H1 (cell line): ENCODE results near the gene KIF15. TPM values are rescaled to one million over a fixed set of nuclear protein-coding genes. Genes with fewer than 3 reads are reported as not detected.

Source experiments
- CTCF ChIA-PET: fragments of 300-600 bp; sonication (Branson Sonifier 250); formaldehyde crosslinking; loops from one replicate; lab custom pipeline; 2021; ENCODE audit not compliant: partially characterized antibody; lab: Charles Lee
- POLR2A ChIA-PET: fragments of 300-600 bp; sonication (Branson Sonifier 250); formaldehyde crosslinking; loops from one replicate; lab custom pipeline; 2021; ENCODE audit warnings: inconsistent platforms; ENCODE audit not compliant: partially characterized antibody; lab: Charles Lee
- DNase-seq, 2 experiments: peaks; one replicate each; pipeline versions ENCODE4 v3.0.0 to v3.0.0-alpha.2; 2010 to 2022; ENCODE audit warnings: low spot score in 2 of 2, low read depth in 1 of 2, mixed read lengths in 1 of 2
- FAIRE-seq: peaks from 2 replicates; lab custom pipeline; 2011; peaks lifted over from hg19 to GRCh38; lab: Jason Lieb, UNC
- H2AFZ ChIP-seq: 2 replicates; pipeline ENCODE4 v1.8.1; 2012; ENCODE audit warnings: low read length, inconsistent platforms
- H2AK5ac ChIP-seq: 2 replicates; pipeline ENCODE4 v1.6.1; 2013; ENCODE audit warnings: low read depth, low read length
- H2BK120ac ChIP-seq: replicated peaks from 2 replicates; pipeline ENCODE3; 2013; ENCODE audit warnings: low read depth, low read length, inconsistent platforms
- H2BK12ac ChIP-seq: 2 replicates; pipeline ENCODE4 v1.6.1; 2013; ENCODE audit warnings: low read depth, low read length
- H2BK15ac ChIP-seq: 2 replicates; pipeline ENCODE4 v1.6.1; 2013; ENCODE audit warnings: low read length
- H2BK20ac ChIP-seq: 2 replicates; pipeline ENCODE4 v1.6.1; 2013; ENCODE audit warnings: low read length
- H2BK5ac ChIP-seq: 2 replicates; pipeline ENCODE4 v1.6.1; 2013; ENCODE audit warnings: low read depth, low read length
- H3K14ac ChIP-seq: 2 replicates; pipeline ENCODE4 v1.6.1; 2013; ENCODE audit warnings: inconsistent platforms; ENCODE audit not compliant: insufficient read length
- H3K18ac ChIP-seq: 2 replicates; pipeline ENCODE4 v1.6.1; 2013; ENCODE audit warnings: low read length; ENCODE audit errors: extremely low read depth
- H3K23ac ChIP-seq: 2 replicates; pipeline ENCODE4 v1.6.1; 2013; ENCODE audit warnings: inconsistent platforms; ENCODE audit not compliant: insufficient read length
- H3K23me2 ChIP-seq: 2 replicates; pipeline ENCODE4 v1.6.1; 2013; ENCODE audit warnings: low read depth, low read length
- H3K27ac ChIP-seq: 2 replicates; pipeline ENCODE4 v1.6.1; 2011; ENCODE audit warnings: low read depth, low read length, inconsistent platforms
- H3K27me3 ChIP-seq, 4 experiments: replicated peaks in 1 of 4; 1 replicate in 1 of 4; 2 replicates in 3 of 4; pipeline versions ENCODE4 v1.6.1 to v1.8.1; 2011 to 2013; ENCODE audit warnings: low read length in 3 of 4, mild to moderate bottlenecking in 3 of 4, inconsistent platforms in 2 of 4, mixed read lengths in 2 of 4, moderate library complexity in 1 of 4; ENCODE audit not compliant: control insufficient read depth in 3 of 4, insufficient read depth in 3 of 4; ENCODE audit errors: extremely low read depth in 1 of 4
- H3K36me3 ChIP-seq, 4 experiments: 2 replicates each; pipeline versions ENCODE4 v1.6.1 to v1.8.1; 2011 to 2013; ENCODE audit warnings: mild to moderate bottlenecking in 4 of 4, low read length in 3 of 4, moderate library complexity in 2 of 4, control low read depth in 1 of 4, inconsistent platforms in 1 of 4; ENCODE audit not compliant: insufficient read depth in 4 of 4, control insufficient read depth in 2 of 4
- H3K4ac ChIP-seq: replicated peaks from 2 replicates; pipeline ENCODE3; 2013; ENCODE audit warnings: low read length, low read depth, mixed read lengths, inconsistent platforms; ENCODE audit not compliant: insufficient read length
- H3K4me1 ChIP-seq, 4 experiments: replicated peaks in 1 of 4; 1 replicate in 1 of 4; 2 replicates in 3 of 4; pipeline versions ENCODE4 v1.6.1 to v1.8.1; 2011 to 2013; ENCODE audit warnings: low read length in 3 of 4, inconsistent platforms in 2 of 4, mixed read lengths in 1 of 4; ENCODE audit not compliant: insufficient read depth in 4 of 4, control insufficient read depth in 3 of 4
- H3K4me2 ChIP-seq, 2 experiments: 2 replicates each; pipeline versions ENCODE4 v1.6.1 to v1.8.1; 2011 to 2013; ENCODE audit warnings: low read depth in 2 of 2, low read length in 2 of 2, control low read depth in 1 of 2, inconsistent platforms in 1 of 2, mild to moderate bottlenecking in 1 of 2; ENCODE audit not compliant: insufficient read depth in 1 of 2
- H3K4me3 ChIP-seq, 4 experiments: fragments of 200-600, 300-600 bp in 1 of 4; sonication (generic), shearing (Covaris generic), sonication (Bioruptor Twin) in 1 of 4; 2 replicates each; pipeline versions ENCODE4 v1.5.1 to v1.8.1; 2011 to 2016; ENCODE audit warnings: low read length in 4 of 4, low read depth in 3 of 4, control low read depth in 2 of 4, inconsistent platforms in 2 of 4, mild to moderate bottlenecking in 2 of 4, mixed read lengths in 1 of 4, moderate library complexity in 1 of 4; ENCODE audit not compliant: insufficient read depth in 2 of 4; ENCODE audit errors: extremely low read depth in 1 of 4
- H3K56ac ChIP-seq: replicated peaks from 2 replicates; pipeline ENCODE3; 2013; ENCODE audit warnings: low read depth, mild to moderate bottlenecking, mixed read lengths, low read length, inconsistent platforms; ENCODE audit not compliant: insufficient read length
- H3K79me1 ChIP-seq: 2 replicates; pipeline ENCODE4 v1.6.1; 2013; ENCODE audit warnings: low read depth, low read length, control low read depth
- H3K79me2 ChIP-seq, 2 experiments: 2 replicates each; pipeline versions ENCODE4 v1.6.1 to v1.8.1; 2012 to 2013; ENCODE audit warnings: low read length in 2 of 2, mild to moderate bottlenecking in 2 of 2, inconsistent platforms in 1 of 2; ENCODE audit not compliant: insufficient read depth in 2 of 2, control insufficient read depth in 1 of 2
- H3K9ac ChIP-seq, 4 experiments: replicated peaks in 1 of 4; 1 replicate in 1 of 4; 2 replicates in 3 of 4; pipeline versions ENCODE4 v1.6.1 to v1.8.1; 2011 to 2013; ENCODE audit warnings: low read depth in 3 of 4, low read length in 3 of 4, control low read depth in 2 of 4, mild to moderate bottlenecking in 2 of 4, moderate library complexity in 2 of 4, inconsistent platforms in 1 of 4; ENCODE audit errors: extremely low read depth in 1 of 4
- H3K9me3 ChIP-seq, 2 experiments: 2 replicates each; pipeline versions ENCODE4 v1.6.1 to v1.8.1; 2012 to 2013; ENCODE audit warnings: mild to moderate bottlenecking in 2 of 2, moderate library complexity in 2 of 2, control low read depth in 1 of 2, inconsistent platforms in 1 of 2, low read depth in 1 of 2, low read length in 1 of 2, mixed read lengths in 1 of 2; ENCODE audit not compliant: insufficient read depth in 2 of 2
- H4K20me1 ChIP-seq, 2 experiments: replicated peaks in 1 of 2; 2 replicates each; pipeline versions ENCODE3 to v1.8.1; 2011 to 2013; ENCODE audit warnings: inconsistent platforms in 2 of 2, low read length in 2 of 2, mild to moderate bottlenecking in 1 of 2; ENCODE audit not compliant: insufficient read depth in 2 of 2, control insufficient read depth in 1 of 2
- H4K5ac ChIP-seq: 2 replicates; pipeline ENCODE4 v1.6.1; 2013; ENCODE audit warnings: low read length, low read depth, mixed read lengths, inconsistent platforms; ENCODE audit not compliant: insufficient read length
- H4K8ac ChIP-seq: 2 replicates; pipeline ENCODE4 v1.8.0; 2013; ENCODE audit warnings: mild to moderate bottlenecking, moderate library complexity, low read length, inconsistent platforms; ENCODE audit not compliant: insufficient read depth; ENCODE audit errors: extremely low read depth
- H4K91ac ChIP-seq: replicated peaks from 2 replicates; pipeline ENCODE3; 2013; ENCODE audit warnings: low read length, mixed read lengths, inconsistent platforms; ENCODE audit not compliant: insufficient read length
- BCL11A ChIP-seq, 2 experiments: IDR thresholded peaks; one replicate each; pipeline ENCODE4 v1.6.1; 2011; ENCODE audit warnings: low read depth in 2 of 2, low read length in 2 of 2, mild to moderate bottlenecking in 2 of 2
- CBX5 ChIP-seq: fragments of 300-800, 300-1000 bp; sonication (generic); IDR thresholded peaks from 2 replicates; pipeline ENCODE4 v1.7.1; 2016; ENCODE audit warnings: antibody characterized with exemption, low read length, low read depth
- CHD1 ChIP-seq: IDR thresholded peaks from 2 replicates; pipeline ENCODE4 v1.6.1; 2012; ENCODE audit warnings: low read depth, low read length, improper control_type of control experiment
- EP300 ChIP-seq, 2 experiments: IDR thresholded peaks; 1 replicate in 1 of 2; 2 replicates in 1 of 2; pipeline ENCODE4 v1.6.1; 2011 to 2012; ENCODE audit warnings: low read depth in 2 of 2, low read length in 2 of 2, mild to moderate bottlenecking in 2 of 2, borderline replicate concordance in 1 of 2, inconsistent platforms in 1 of 2, moderate library complexity in 1 of 2
- HDAC6 ChIP-seq: IDR thresholded peaks from one replicate; pipeline ENCODE4 v1.7.1; 2012; ENCODE audit warnings: low read depth, mild to moderate bottlenecking, inconsistent platforms, low read length, moderate library complexity
- POU5F1 ChIP-seq: IDR thresholded peaks from 2 replicates; pipeline ENCODE4 v1.6.1; 2011; ENCODE audit warnings: low read depth, mild to moderate bottlenecking, low read length, moderate library complexity
- RXRA ChIP-seq: IDR thresholded peaks from 2 replicates; pipeline ENCODE4 v1.6.1; 2011; ENCODE audit warnings: low read depth, mild to moderate bottlenecking, low read length, moderate library complexity; ENCODE audit not compliant: insufficient read depth
- SAP30 ChIP-seq: fragments of 300-600 bp; sonication (generic); IDR thresholded peaks from 2 replicates; pipeline ENCODE4 v1.7.1; 2012; ENCODE audit warnings: low read length, moderate library complexity, mild to moderate bottlenecking, inconsistent platforms; ENCODE audit not compliant: insufficient read depth, insufficient replicate concordance
- SIN3A ChIP-seq, 2 experiments: IDR thresholded peaks in 1 of 2; conservative IDR thresholded peaks in 1 of 2; 2 replicates each; pipeline ENCODE4 v1.6.1; 2011 to 2012; ENCODE audit warnings: low read length in 2 of 2, improper control_type of control experiment in 1 of 2, low read depth in 1 of 2, mild to moderate bottlenecking in 1 of 2
- SP1 ChIP-seq: IDR thresholded peaks from 2 replicates; pipeline ENCODE4 v1.6.1; 2011; ENCODE audit warnings: low read depth, low read length
- SRF ChIP-seq: IDR thresholded peaks from 2 replicates; pipeline ENCODE4 v1.6.1; 2011; ENCODE audit warnings: mild to moderate bottlenecking, low read depth, low read length, moderate library complexity
- polyA plus RNA-seq, 7 experiments: library from polyadenylated mRNA; depleted of rRNA in 3 of 7; stranded (reverse) in 5 of 7; unstranded in 2 of 7; fragments of >200 nt in 5 of 7; fragments of 200-250 nt in 2 of 7; gene quantifications; 1 replicate in 5 of 7; 2 replicates in 1 of 7; 4 replicates in 1 of 7; pipeline versions ENCODE4 v1.2.1 to v1.2.3, GENCODE V29; 2011 to 2013; ENCODE audit warnings: missing spikeins in 2 of 7, mixed read lengths in 2 of 7
- total RNA-seq: library from RNA; stranded (reverse); fragmentation: NEBNext Ultra II Directional; extraction: Animal tissue kit (Norgen Biotek cat#: 25700); gene quantifications from 2 replicates; pipeline ENCODE4 v1.2.1, GENCODE V29; 2021

Gene KIF15
- total and polyA plus RNA-seq, 2 of the 8 experiments (the other 6 are each of a cell fraction or from before 2014, with no cell fraction given): 4.2 to 25.5 TPM

GRCh38 chr3:44764248-44764647 is 2.7 kb downstream of the KIF15 start:
- no peak overlapping the region for H4K5ac ChIP-seq
- no peak overlapping the region for H2BK15ac ChIP-seq
- no peaks in the 10 kb centered on the region for H4K20me1 ChIP-seq
- DNase-seq: no peak
- H2BK12ac ChIP-seq: no peak overlapping the region
- no peak overlapping the region for H2BK20ac ChIP-seq
- H3K4me3 ChIP-seq: no peak overlapping the region
- H3K79me1 ChIP-seq: peaks cover 5% of the 10 kb centered on the region; the same call in 1 of the 2 replicates
- H3K79me2 ChIP-seq: peaks cover 0 to 70% of the 10 kb centered on the region in 2 experiments; a peak in 3 of 4 replicates
- ChIA-PET CTCF (no interaction called here), POLR2A (no interaction called here)
- no peak overlapping the region for H3K23ac ChIP-seq
- H3K36me3 ChIP-seq: peaks cover 3 to 32% (median 13%) of the 10 kb centered on the region in 4 experiments
- H3K18ac ChIP-seq: no peak overlapping the region
- H3K4me2 ChIP-seq: no peak overlapping the region
- H3K23me2 ChIP-seq: peaks cover 2% of the 10 kb centered on the region; the same call in 1 of the 2 replicates
- no peak overlapping the region for H2AFZ ChIP-seq
- H3K4me1 ChIP-seq: no peaks in the 10 kb centered on the region; a peak in 1 of 7 replicates
- no peak overlapping the region for H3K56ac ChIP-seq
- H3K9ac ChIP-seq: no peak overlapping the region
- no peak overlapping the region for H3K14ac ChIP-seq
- no peak for FAIRE-seq
- H3K4ac ChIP-seq: no peak overlapping the region
- H3K27ac ChIP-seq: no peak overlapping the region
- H3K9me3 ChIP-seq: peaks cover 7 to 14% of the 10 kb centered on the region in 2 experiments
- no peaks in the 10 kb centered on the region for H3K27me3 ChIP-seq
- H4K8ac ChIP-seq: no peak overlapping the region
- H2AK5ac ChIP-seq: no peak overlapping the region
- no peak overlapping the region for H4K91ac ChIP-seq
- H2BK5ac ChIP-seq: no peak overlapping the region
- H2BK120ac ChIP-seq: no peak overlapping the region
- no peak for TF ChIP-seq RXRA
- no peak for TF ChIP-seq CBX5
- TF ChIP-seq CHD1: no peak
- TF ChIP-seq SIN3A (conservative IDR thresholded peaks at IDR 0.05 in 1 of 2, IDR thresholded peaks at IDR 0.05 in 1 of 2; ENCODE audit: low read depth in 1 of 2, low read length in 2 of 2): no peak
- no peak for TF ChIP-seq SAP30
- no peak for TF ChIP-seq POU5F1
- TF ChIP-seq HDAC6: no peak
- no peak for TF ChIP-seq EP300 (IDR thresholded peaks at IDR 0.05; ENCODE audit: borderline replicate concordance in 1 of 2, low read depth in 2 of 2, low read length in 2 of 2)
- TF ChIP-seq SP1: no peak
- TF ChIP-seq BCL11A (IDR thresholded peaks at IDR 0.05; ENCODE audit: low read depth in 2 of 2, low read length in 2 of 2): no peak
- TF ChIP-seq SRF: no peak
